Kidney epithelial cell (primary cell): Measurements from ENCODE around the gene SULT1C4. TPM values are rescaled to one million over a fixed set of nuclear protein-coding genes. Genes with fewer than 3 reads are reported as not detected.
"Not testable (repeated sequence)": the region's sequence is repeated elsewhere in the genome, so short reads cannot be mapped to it uniquely, and the experiment has no call there.

ENCODE experiments used
- DNase-seq: peaks from one replicate; pipeline ENCODE4 v3.0.0-alpha.2; 2010; ENCODE audit warnings: low read depth
- H3K27me3 ChIP-seq: 2 replicates; pipeline ENCODE4 v1.6.0; 2011; ENCODE audit warnings: low read length; ENCODE audit not compliant: control insufficient read depth, insufficient read depth
- H3K36me3 ChIP-seq: 2 replicates; pipeline ENCODE4 v1.5.1; 2011; ENCODE audit warnings: low read length; ENCODE audit not compliant: control insufficient read depth, insufficient read depth
- H3K4me3 ChIP-seq: 2 replicates; pipeline ENCODE4 v1.5.1; 2011; ENCODE audit warnings: low read depth, mild to moderate bottlenecking, control low read depth, low read length
- CTCF ChIP-seq: IDR thresholded peaks from 2 replicates; pipeline ENCODE4 v1.5.1; 2011; ENCODE audit warnings: mild to moderate bottlenecking, moderate library complexity, low read length, control low read depth, inconsistent platforms; ENCODE audit not compliant: insufficient read depth, poor library complexity, severe bottlenecking
- total RNA-seq: library from RNA; depleted of rRNA; stranded (reverse); fragments of >200 nt; gene quantifications from 2 replicates; pipeline ENCODE4 v1.2.3, GENCODE V29; 2015

The SULT1C4 gene
- total RNA-seq, 1 donor from 2014 or later = 37.7 TPM

- H3K36me3 ChIP-seq = no peaks in the 10 kb centered on the region
- DNase-seq = no peak
- H3K4me3 ChIP-seq = no peak overlapping the region
- no peak for TF ChIP-seq CTCF
- no peaks in the 10 kb centered on the region for H3K27me3 ChIP-seq
These were observed 39.5 kb downstream of the SULT1C4 start for GRCh38 chr2:108417254-108417653.

GRCh38 chr2:108418416-108418815 is 40.7 kb downstream of the SULT1C4 start:
- Histone ChIP-seq H3K36me3 (no peaks in the 10 kb centered on the region), H3K4me3 (no peak overlapping the region), H3K27me3 (no peaks in the 10 kb centered on the region)
- no peak for TF ChIP-seq CTCF
- DNase-seq = no peak

- H3K4me3 ChIP-seq = no peak overlapping the region
- TF ChIP-seq CTCF = no peak
- no peaks in the 10 kb centered on the region for H3K36me3 ChIP-seq
- no peak for DNase-seq
- H3K27me3 ChIP-seq = no peaks in the 10 kb centered on the region
These were observed 45.3 kb downstream of the SULT1C4 start for GRCh38 chr2:108423067-108423466.

- H3K36me3 ChIP-seq = no peaks in the 10 kb centered on the region
- H3K4me3 ChIP-seq = no peak overlapping the region
- H3K27me3 ChIP-seq = no peaks in the 10 kb centered on the region
- TF ChIP-seq CTCF = no peak
- DNase-seq = no peak
These were observed 45.9 kb downstream of the SULT1C4 start for GRCh38 chr2:108423502-108424251.

GRCh38 chr2:108428286-108429009 is 50.7 kb downstream of the SULT1C4 start:
- Histone ChIP-seq H3K36me3 (no peaks in the 10 kb centered on the region), H3K27me3 (no peaks in the 10 kb centered on the region), H3K4me3 (no peak overlapping the region)
- TF ChIP-seq CTCF = no peak
- DNase-seq = no peak

- H3K4me3 ChIP-seq, H3K27me3 ChIP-seq, H3K36me3 ChIP-seq, DNase-seq: not testable (repeated sequence)
These were observed 57.8 kb downstream of the SULT1C4 start for GRCh38 chr2:108435578-108435977.
